HepG2 (cell line): ENCODE measurements around the gene STARD10.

Source experiments
- BRCA1 ChIP-seq: sonication (generic); formaldehyde crosslinking; IDR thresholded peaks from 2 replicates; pipeline ENCODE4 v1.4.0; 2020; ENCODE audit warnings: missing genetic modification reagents
- CHD4 ChIP-seq: fragments of 200-600 bp; sonication (generic); IDR thresholded peaks from 2 replicates; pipeline ENCODE4 v1.7.0; 2017; ENCODE audit warnings: mild to moderate bottlenecking, low read length, borderline replicate concordance
- FOXJ3 ChIP-seq: sonication (generic); formaldehyde crosslinking; IDR thresholded peaks from 2 replicates; pipeline ENCODE4 v1.4.0; 2020; ENCODE audit warnings: missing genetic modification reagents, mild to moderate bottlenecking, borderline replicate concordance
- ZNF773 ChIP-seq: sonication (generic); formaldehyde crosslinking; IDR thresholded peaks from 2 replicates; pipeline ENCODE4 v1.4.0; 2020; ENCODE audit warnings: missing genetic modification reagents, borderline replicate concordance
- TF ChIP-seq, protein P1 (sequence below): sonication (generic); formaldehyde crosslinking; IDR thresholded peaks from 2 replicates; pipeline ENCODE4 v1.4.0; 2020; ENCODE audit warnings: mild to moderate bottlenecking, missing genetic modification reagents

DNA sequence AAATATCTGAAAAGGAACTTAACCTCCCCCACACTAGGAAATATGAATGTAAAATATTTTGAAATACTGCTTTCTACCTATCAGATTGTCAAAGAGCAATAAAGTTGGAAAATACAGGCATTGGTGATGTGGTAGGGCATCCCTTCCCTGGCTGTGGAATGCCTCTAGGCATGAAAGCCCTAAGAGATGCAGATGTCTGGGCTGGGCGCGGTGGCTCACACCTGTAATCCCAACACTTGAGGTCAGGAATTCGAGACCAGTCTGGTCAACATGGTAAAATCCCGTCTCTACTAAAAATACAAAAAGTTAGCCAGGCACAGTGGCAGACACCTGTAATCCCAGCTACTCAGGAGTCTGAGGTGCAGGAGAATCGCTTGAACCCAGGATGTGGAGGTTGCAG, 63.6 kb downstream of the STARD10 start:
- TF ChIP-seq CHD4, result no peak
- TF ChIP-seq BRCA1 (CRISPR knock-in tag), result no peak
- no peak for TF ChIP-seq FOXJ3
- no peak for TF ChIP-seq ZNF773 (CRISPR knock-in tag)
- TF ChIP-seq, protein P1, sequence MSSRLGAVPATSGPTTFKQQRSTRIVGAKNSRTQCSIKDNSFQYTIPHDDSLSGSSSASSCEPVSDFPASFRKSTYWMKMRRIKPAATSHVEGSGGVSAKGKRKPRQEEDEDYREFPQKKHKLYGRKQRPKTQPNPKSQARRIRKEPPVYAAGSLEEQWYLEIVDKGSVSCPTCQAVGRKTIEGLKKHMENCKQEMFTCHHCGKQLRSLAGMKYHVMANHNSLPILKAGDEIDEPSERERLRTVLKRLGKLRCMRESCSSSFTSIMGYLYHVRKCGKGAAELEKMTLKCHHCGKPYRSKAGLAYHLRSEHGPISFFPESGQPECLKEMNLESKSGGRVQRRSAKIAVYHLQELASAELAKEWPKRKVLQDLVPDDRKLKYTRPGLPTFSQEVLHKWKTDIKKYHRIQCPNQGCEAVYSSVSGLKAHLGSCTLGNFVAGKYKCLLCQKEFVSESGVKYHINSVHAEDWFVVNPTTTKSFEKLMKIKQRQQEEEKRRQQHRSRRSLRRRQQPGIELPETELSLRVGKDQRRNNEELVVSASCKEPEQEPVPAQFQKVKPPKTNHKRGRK (CRISPR knock-in tag), result no peak
